GM12864 (cell line): ENCODE measurements around the gene SELENOS.

Experiments
- DNase-seq: peaks from one replicate; pipeline ENCODE4 v3.0.0-alpha.2; 2011; ENCODE audit warnings: low read depth
- H3K4me3 ChIP-seq: 2 replicates; pipeline ENCODE4 v1.5.1; 2011; ENCODE audit warnings: mild to moderate bottlenecking, low read depth, low read length, control low read depth
- TF ChIP-seq, protein P1 (sequence below): IDR thresholded peaks from 2 replicates; pipeline ENCODE4 v1.5.1; 2011; ENCODE audit warnings: low read depth, mild to moderate bottlenecking, moderate library complexity, low read length, control low read depth, inconsistent platforms; ENCODE audit errors: missing control alignments

The SELENOS gene

DNA sequence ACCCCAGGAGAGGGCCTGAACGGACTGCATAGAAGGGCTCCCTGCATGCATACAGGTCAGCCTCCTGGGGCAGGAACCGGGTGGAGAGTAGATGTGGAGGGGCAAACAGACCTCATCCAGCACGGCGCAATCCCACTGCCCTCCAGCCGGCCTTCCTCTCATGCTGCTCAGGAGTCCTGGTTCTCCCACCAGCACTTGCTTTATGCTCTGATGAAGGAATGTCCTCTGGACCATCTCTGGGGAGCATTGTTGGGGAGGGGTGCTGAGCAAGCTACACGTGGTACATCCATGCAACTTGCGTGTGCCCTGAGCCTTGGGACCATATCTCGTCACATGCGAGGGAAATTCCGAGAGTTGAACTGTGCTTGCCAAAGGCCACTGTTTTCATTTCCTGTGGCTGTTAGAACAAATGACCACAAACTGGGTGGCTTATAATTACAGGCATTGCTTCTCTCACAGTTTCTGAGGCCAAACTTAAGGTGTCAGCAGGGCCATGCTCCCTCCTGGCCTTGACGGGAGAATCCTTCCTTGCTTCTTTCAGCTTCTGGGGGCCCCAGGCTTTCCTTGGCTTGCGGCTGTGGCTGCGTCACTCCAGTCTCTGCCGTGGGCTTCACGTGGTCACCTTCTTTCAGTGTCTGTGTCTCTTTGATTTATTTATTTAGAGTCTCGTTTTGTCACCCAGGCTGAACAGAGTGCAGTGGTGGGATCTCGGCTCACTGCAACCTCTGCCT, 12.2 kb downstream of the SELENOS start:
- no peak for DNase-seq
- TF ChIP-seq, protein P1, sequence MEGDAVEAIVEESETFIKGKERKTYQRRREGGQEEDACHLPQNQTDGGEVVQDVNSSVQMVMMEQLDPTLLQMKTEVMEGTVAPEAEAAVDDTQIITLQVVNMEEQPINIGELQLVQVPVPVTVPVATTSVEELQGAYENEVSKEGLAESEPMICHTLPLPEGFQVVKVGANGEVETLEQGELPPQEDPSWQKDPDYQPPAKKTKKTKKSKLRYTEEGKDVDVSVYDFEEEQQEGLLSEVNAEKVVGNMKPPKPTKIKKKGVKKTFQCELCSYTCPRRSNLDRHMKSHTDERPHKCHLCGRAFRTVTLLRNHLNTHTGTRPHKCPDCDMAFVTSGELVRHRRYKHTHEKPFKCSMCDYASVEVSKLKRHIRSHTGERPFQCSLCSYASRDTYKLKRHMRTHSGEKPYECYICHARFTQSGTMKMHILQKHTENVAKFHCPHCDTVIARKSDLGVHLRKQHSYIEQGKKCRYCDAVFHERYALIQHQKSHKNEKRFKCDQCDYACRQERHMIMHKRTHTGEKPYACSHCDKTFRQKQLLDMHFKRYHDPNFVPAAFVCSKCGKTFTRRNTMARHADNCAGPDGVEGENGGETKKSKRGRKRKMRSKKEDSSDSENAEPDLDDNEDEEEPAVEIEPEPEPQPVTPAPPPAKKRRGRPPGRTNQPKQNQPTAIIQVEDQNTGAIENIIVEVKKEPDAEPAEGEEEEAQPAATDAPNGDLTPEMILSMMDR, result no peak
- H3K4me3 ChIP-seq, result no peak overlapping the region

DNA sequence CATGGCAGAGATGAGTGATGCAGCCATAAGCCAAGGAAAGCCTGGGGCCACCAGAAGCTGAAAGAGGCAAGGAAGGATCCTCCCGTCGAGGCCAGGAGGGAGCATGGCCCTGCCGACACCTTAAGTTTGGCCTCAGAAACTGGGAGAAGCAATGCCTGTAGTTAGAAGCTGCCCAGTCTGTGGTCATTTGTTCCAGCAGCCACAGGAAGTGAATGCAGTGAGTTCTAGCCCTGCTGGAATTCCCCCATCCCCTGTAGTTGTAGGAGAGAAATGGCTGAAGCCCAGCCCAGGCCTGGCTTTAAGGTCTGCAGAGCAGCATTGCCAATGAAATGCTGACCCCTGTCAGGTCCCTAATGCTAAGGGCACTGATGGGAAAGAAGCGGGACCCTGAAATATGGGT, 13.3 kb downstream of the SELENOS start:
- H3K4me3 ChIP-seq, result no peak overlapping the region
- TF ChIP-seq, protein P1, result no peak
- no peak for DNase-seq

DNA sequence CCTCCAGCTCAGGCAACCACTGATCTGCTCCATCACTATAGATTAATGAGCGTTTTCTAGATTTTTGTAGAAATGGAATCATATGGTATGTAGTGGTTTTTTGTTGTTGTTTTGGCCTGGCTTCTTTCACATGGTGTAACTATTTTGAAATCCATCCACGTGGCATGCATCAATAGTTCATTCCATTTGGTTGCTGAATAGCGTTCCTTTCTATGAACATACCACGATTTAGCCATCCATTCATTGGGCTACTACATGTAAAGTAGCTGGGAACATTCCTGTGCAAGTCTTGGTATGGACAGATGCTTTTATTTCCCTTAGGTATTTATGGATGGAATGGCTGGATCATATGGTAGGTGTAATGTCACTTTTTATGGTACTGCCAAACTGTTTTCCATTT, 14.7 kb downstream of the SELENOS start:
- TF ChIP-seq, protein P1, result no peak
- no peak for DNase-seq
- H3K4me3 ChIP-seq, result no peak overlapping the region

- DNase-seq, result peak; percentile 35
- H3K4me3 ChIP-seq, result no peak overlapping the region
- TF ChIP-seq, protein P1, result peak; percentile 71
These were observed 18.8 kb downstream of the SELENOS start for GRCh38 chr15:101258238-101259144.

DNA sequence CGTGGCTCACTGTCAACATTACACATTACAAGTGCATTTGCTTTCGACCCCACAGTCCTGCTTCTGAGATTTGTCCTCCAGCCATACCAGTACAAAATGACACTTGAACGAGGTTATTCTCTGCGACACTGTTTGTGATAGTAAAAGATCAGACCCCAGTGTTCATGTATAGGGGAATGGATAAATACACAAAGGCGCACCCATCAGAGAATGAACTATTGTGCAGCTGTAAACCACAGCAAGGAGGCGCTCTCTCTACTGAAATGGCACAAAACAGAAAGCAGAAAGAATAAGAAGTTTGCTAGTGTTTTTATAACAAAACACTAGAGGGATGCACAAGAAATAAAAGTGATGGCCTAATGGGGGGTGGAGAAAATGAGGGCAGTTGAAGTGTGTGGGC, 20.5 kb downstream of the SELENOS start:
- no peak for DNase-seq
- no peak overlapping the region for H3K4me3 ChIP-seq
- TF ChIP-seq, protein P1, result peak; percentile 51

DNA sequence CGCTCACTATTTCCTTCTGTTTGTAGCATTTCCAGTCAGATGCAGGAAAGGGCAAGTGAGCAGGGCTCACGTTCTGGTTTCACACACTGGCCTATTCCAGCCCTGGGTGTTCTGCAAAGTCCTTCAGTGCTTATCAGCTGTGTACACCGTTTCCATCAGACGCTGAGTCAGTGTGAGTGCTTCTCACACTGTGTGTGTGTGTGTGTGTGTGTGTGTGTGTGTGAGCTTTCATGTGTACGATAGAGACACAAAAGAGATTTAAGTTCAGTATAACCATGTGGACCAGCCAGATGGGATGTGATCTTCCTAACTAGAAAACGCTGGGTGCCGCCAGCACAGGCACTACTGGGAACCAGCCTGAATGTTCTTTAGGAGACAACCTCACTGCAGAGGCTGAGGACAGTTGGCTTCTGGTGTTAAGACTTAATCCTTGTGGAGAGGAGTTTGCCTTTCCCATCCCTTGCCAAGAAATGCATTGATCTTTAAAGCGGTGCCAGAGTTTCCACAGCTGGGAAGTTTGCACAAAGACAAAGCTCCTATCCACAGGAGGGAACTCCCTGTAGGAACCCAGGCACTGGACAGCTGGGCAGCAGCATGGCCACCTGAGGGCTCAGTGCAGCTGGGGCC, 21.6 kb downstream of the SELENOS start:
- no peak overlapping the region for H3K4me3 ChIP-seq
- DNase-seq, result no peak
- TF ChIP-seq, protein P1, result no peak
